ENCODE measurements around the gene CYSLTR2. TPM values are rescaled to one million over a fixed set of nuclear protein-coding genes. Genes with fewer than 3 reads are reported as not detected.

Gene CYSLTR2
- total RNA-seq, 2 experiments from 2014 or later: 2.4 to 2.7 TPM

GRCh38 chr13:48631441-48631840, 22.3 kb upstream of the CYSLTR2 start:
- peaks cover 8% of the 10 kb centered on the region for H3K9me3 Mint-ChIP-seq
- H3K27ac ChIP-seq (ENCODE audit: low read depth in 1 of 2, low read length in 2 of 2): no peak overlapping the region
- H3K4me1 ChIP-seq (ENCODE audit: insufficient read depth, low read length): no peaks in the 10 kb centered on the region
- TF ChIP-seq, protein P1, sequence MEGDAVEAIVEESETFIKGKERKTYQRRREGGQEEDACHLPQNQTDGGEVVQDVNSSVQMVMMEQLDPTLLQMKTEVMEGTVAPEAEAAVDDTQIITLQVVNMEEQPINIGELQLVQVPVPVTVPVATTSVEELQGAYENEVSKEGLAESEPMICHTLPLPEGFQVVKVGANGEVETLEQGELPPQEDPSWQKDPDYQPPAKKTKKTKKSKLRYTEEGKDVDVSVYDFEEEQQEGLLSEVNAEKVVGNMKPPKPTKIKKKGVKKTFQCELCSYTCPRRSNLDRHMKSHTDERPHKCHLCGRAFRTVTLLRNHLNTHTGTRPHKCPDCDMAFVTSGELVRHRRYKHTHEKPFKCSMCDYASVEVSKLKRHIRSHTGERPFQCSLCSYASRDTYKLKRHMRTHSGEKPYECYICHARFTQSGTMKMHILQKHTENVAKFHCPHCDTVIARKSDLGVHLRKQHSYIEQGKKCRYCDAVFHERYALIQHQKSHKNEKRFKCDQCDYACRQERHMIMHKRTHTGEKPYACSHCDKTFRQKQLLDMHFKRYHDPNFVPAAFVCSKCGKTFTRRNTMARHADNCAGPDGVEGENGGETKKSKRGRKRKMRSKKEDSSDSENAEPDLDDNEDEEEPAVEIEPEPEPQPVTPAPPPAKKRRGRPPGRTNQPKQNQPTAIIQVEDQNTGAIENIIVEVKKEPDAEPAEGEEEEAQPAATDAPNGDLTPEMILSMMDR (IDR thresholded peaks at IDR 0.05): no peak
- no peak for DNase-seq
- no peak overlapping the region for H3K4me3 ChIP-seq (ENCODE audit: low read length)
- H3K27me3 ChIP-seq (ENCODE audit: control insufficient read depth in 1 of 2, insufficient read depth in 2 of 2, low read length in 2 of 2): no peaks in the 10 kb centered on the region
- ATAC-seq (ENCODE audit: poor library complexity): no peak
- no peak overlapping the region for H3K27ac Mint-ChIP-seq
- intact Hi-C loops (cut with DNase I, micrococcal nuclease): no loop called here
- ChIA-PET POLR2A (no interaction called here), CTCF (interaction anchor here (1.3 kb wide), 1 partner anchor 137 kb away, joined by 4 read pairs; no protein-coding TSS in a partner anchor)
- H3K27me3 Mint-ChIP-seq: no peaks in the 10 kb centered on the region
- no peaks in the 10 kb centered on the region for H3K36me3 ChIP-seq (ENCODE audit: insufficient read depth, low read length)
- peaks cover 6% of the 10 kb centered on the region for H3K4me1 Mint-ChIP-seq (ENCODE audit: low read depth)
- peaks cover 12 to 17% of the 10 kb centered on the region in 2 experiments for H3K9me3 ChIP-seq (ENCODE audit: control insufficient read depth in 1 of 2, insufficient read depth in 1 of 2, low read length in 2 of 2)
- H3K36me3 Mint-ChIP-seq (ENCODE audit: low read depth): peaks cover 2% of the 10 kb centered on the region
- no peak overlapping the region for H3K4me3 Mint-ChIP-seq

DNA sequence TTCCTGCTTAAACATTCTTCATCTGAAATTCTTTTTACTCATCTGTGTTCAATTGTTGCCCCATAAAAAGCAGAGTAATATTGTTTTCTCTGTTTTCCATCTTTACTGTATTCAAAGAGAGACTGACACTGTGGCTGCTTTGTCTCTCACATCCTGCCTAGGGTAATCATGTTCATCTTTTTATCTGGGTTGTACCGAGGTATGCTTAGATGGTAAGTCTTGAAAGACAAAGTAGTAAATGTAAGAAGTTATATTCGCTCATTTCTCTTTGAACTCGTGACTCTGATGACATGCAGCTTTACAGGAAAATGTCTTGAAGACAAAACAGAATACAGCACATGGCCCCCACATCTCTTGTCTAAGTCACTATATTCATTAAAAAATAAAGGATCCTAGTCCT, 20.0 kb upstream of the CYSLTR2 start:
- POLR2A ChIA-PET: no interaction called here
- peaks cover 6% of the 10 kb centered on the region for H3K4me1 Mint-ChIP-seq (ENCODE audit: low read depth)
- H3K36me3 Mint-ChIP-seq (ENCODE audit: low read depth): peaks cover 11% of the 10 kb centered on the region
- CTCF ChIA-PET: no interaction called here
- ATAC-seq (ENCODE audit: poor library complexity): peak; percentile 83
- H3K9me3 ChIP-seq (ENCODE audit: control insufficient read depth in 1 of 2, insufficient read depth in 1 of 2, low read length in 2 of 2): peaks cover 12 to 28% of the 10 kb centered on the region in 2 experiments
- no peaks in the 10 kb centered on the region for H3K27me3 Mint-ChIP-seq
- no peaks in the 10 kb centered on the region for H3K36me3 ChIP-seq (ENCODE audit: insufficient read depth, low read length)
- H3K4me3 Mint-ChIP-seq: no peak overlapping the region
- peak overlapping the region; percentile 12 for H3K27ac Mint-ChIP-seq
- peaks cover 0 to 4% of the 10 kb centered on the region in 2 experiments for H3K27me3 ChIP-seq (ENCODE audit: control insufficient read depth in 1 of 2, insufficient read depth in 2 of 2, low read length in 2 of 2)
- TF ChIP-seq, protein P1 (IDR thresholded peaks at IDR 0.05): no peak
- H3K27ac ChIP-seq (ENCODE audit: low read depth in 1 of 2, low read length in 2 of 2): no peak overlapping the region
- DNase-seq: peak in 2 of 14 experiments; percentile 25 to 32
- peaks cover 14% of the 10 kb centered on the region for H3K9me3 Mint-ChIP-seq
- intact Hi-C loops (cut with DNase I, micrococcal nuclease): no loop called here
- no peak overlapping the region for H3K4me3 ChIP-seq (ENCODE audit: low read length)
- H3K4me1 ChIP-seq (ENCODE audit: insufficient read depth, low read length): no peaks in the 10 kb centered on the region

DNA sequence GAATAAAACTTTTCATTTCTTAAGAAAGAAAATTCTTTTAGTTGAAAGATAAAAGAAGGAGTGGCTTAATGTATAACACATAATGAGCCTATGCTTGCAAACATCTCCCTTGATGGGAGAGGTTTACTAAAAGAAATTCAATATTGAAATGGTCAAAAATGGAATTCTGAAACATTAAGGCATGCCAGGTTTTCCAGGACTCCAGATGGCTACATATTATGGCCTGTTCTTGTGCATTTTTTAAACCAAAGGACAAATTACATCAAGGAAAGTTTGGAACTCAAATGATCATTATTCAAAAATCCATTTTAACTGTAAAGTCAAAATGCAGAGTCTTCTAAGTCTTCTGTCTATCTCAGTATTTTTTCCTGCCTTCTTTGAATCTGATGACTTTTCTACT, 19.1 kb upstream of the CYSLTR2 start:
- peaks cover 0 to 4% of the 10 kb centered on the region in 2 experiments for H3K27me3 ChIP-seq (ENCODE audit: control insufficient read depth in 1 of 2, insufficient read depth in 2 of 2, low read length in 2 of 2)
- DNase-seq (no peak), ATAC-seq (ENCODE audit: poor library complexity) (no peak)
- Mint-ChIP-seq H3K27ac (no peak overlapping the region), H3K4me1 (ENCODE audit: low read depth) (peaks cover 6% of the 10 kb centered on the region), H3K9me3 (peaks cover 14% of the 10 kb centered on the region), H3K4me3 (no peak overlapping the region), H3K27me3 (no peaks in the 10 kb centered on the region), H3K36me3 (ENCODE audit: low read depth) (peaks cover 11% of the 10 kb centered on the region)
- H3K36me3 ChIP-seq (ENCODE audit: insufficient read depth, low read length): no peaks in the 10 kb centered on the region
- H3K4me1 ChIP-seq (ENCODE audit: insufficient read depth, low read length): no peaks in the 10 kb centered on the region
- H3K4me3 ChIP-seq (ENCODE audit: low read length): no peak overlapping the region
- peaks cover 12 to 28% of the 10 kb centered on the region in 2 experiments for H3K9me3 ChIP-seq (ENCODE audit: control insufficient read depth in 1 of 2, insufficient read depth in 1 of 2, low read length in 2 of 2)
- ChIA-PET POLR2A (interaction anchor here (0.6 kb wide), 1 partner anchor 22 kb away, joined by 4 read pairs; no protein-coding TSS in a partner anchor), CTCF (no interaction called here)
- intact Hi-C loops (cut with DNase I, micrococcal nuclease): no loop called here
- no peak overlapping the region for H3K27ac ChIP-seq (ENCODE audit: low read depth in 1 of 2, low read length in 2 of 2)
- TF ChIP-seq, protein P1 (IDR thresholded peaks at IDR 0.05): no peak
